ENCODE results near the gene DCP1A. TPM values are rescaled to one million over a fixed set of nuclear protein-coding genes. Genes with fewer than 3 reads are reported as not detected.

The DCP1A gene
- total and polyA plus RNA-seq, 9 donors, result 11.5 to 34.1 (median 25.1) TPM

- H3K27me3 ChIP-seq, result no peaks in the 10 kb centered on the region
- peaks cover 14% of the 10 kb centered on the region for H3K4me1 ChIP-seq (ENCODE audit: insufficient read depth)
- TF ChIP-seq, protein P1, sequence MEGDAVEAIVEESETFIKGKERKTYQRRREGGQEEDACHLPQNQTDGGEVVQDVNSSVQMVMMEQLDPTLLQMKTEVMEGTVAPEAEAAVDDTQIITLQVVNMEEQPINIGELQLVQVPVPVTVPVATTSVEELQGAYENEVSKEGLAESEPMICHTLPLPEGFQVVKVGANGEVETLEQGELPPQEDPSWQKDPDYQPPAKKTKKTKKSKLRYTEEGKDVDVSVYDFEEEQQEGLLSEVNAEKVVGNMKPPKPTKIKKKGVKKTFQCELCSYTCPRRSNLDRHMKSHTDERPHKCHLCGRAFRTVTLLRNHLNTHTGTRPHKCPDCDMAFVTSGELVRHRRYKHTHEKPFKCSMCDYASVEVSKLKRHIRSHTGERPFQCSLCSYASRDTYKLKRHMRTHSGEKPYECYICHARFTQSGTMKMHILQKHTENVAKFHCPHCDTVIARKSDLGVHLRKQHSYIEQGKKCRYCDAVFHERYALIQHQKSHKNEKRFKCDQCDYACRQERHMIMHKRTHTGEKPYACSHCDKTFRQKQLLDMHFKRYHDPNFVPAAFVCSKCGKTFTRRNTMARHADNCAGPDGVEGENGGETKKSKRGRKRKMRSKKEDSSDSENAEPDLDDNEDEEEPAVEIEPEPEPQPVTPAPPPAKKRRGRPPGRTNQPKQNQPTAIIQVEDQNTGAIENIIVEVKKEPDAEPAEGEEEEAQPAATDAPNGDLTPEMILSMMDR (IDR thresholded peaks at IDR 0.05), result no peak
- TF ChIP-seq EP300 (IDR thresholded peaks at IDR 0.05) (no peak), POLR2A (IDR thresholded peaks at IDR 0.05) (no peak)
- H3K4me3 ChIP-seq, result no peak overlapping the region
- no peaks in the 10 kb centered on the region for H3K36me3 ChIP-seq
- DNase-seq, result peak in 2 of 5 donors; percentile 42 to 69
- intact Hi-C loops (cut with DNase I), result no loop called here
- no peak overlapping the region for H3K27ac ChIP-seq
- no peaks in the 10 kb centered on the region for H3K9me3 ChIP-seq
- 46 to 61% (median 52%) methylated on average over 14 of the region's 14 CpGs for WGBS, 3 donors
Measured at GRCh38 chr3:53243165-53243564, 104.2 kb downstream of the DCP1A start.

- intact Hi-C loops (cut with DNase I), result no loop called here
- H3K27me3 ChIP-seq, result no peaks in the 10 kb centered on the region
- 65 to 87% (median 72%) methylated on average over 3 to 4 of the region's 4 CpGs for WGBS, 3 donors
- TF ChIP-seq EP300 (IDR thresholded peaks at IDR 0.05), result no peak
- no peak for TF ChIP-seq POLR2A (IDR thresholded peaks at IDR 0.05)
- TF ChIP-seq, protein P1 (IDR thresholded peaks at IDR 0.05), result no peak
- H3K9me3 ChIP-seq, result no peaks in the 10 kb centered on the region
- H3K4me3 ChIP-seq, result no peak overlapping the region
- no peaks in the 10 kb centered on the region for H3K36me3 ChIP-seq
- H3K4me1 ChIP-seq (ENCODE audit: insufficient read depth), result peaks cover 14% of the 10 kb centered on the region
- no peak for DNase-seq
- no peak overlapping the region for H3K27ac ChIP-seq
Measured at GRCh38 chr3:53242642-53243041, 104.7 kb downstream of the DCP1A start.

GRCh38 chr3:53242155-53242554 lies 105.2 kb downstream of the DCP1A start:
- Histone ChIP-seq H3K4me3 (no peak overlapping the region), H3K27me3 (no peaks in the 10 kb centered on the region), H3K36me3 (no peaks in the 10 kb centered on the region), H3K27ac (no peak overlapping the region), H3K4me1 (ENCODE audit: insufficient read depth) (peaks cover 14% of the 10 kb centered on the region), H3K9me3 (no peaks in the 10 kb centered on the region)
- intact Hi-C loops (cut with DNase I), result no loop called here
- TF ChIP-seq, protein P1 (IDR thresholded peaks at IDR 0.05), result no peak
- no peak for TF ChIP-seq POLR2A (IDR thresholded peaks at IDR 0.05)
- no peak for TF ChIP-seq EP300 (IDR thresholded peaks at IDR 0.05)
- DNase-seq, result no peak
- WGBS, 3 donors, result 89 to 92% (median 91%) methylated on average over 7 of the region's 7 CpGs

DNA sequence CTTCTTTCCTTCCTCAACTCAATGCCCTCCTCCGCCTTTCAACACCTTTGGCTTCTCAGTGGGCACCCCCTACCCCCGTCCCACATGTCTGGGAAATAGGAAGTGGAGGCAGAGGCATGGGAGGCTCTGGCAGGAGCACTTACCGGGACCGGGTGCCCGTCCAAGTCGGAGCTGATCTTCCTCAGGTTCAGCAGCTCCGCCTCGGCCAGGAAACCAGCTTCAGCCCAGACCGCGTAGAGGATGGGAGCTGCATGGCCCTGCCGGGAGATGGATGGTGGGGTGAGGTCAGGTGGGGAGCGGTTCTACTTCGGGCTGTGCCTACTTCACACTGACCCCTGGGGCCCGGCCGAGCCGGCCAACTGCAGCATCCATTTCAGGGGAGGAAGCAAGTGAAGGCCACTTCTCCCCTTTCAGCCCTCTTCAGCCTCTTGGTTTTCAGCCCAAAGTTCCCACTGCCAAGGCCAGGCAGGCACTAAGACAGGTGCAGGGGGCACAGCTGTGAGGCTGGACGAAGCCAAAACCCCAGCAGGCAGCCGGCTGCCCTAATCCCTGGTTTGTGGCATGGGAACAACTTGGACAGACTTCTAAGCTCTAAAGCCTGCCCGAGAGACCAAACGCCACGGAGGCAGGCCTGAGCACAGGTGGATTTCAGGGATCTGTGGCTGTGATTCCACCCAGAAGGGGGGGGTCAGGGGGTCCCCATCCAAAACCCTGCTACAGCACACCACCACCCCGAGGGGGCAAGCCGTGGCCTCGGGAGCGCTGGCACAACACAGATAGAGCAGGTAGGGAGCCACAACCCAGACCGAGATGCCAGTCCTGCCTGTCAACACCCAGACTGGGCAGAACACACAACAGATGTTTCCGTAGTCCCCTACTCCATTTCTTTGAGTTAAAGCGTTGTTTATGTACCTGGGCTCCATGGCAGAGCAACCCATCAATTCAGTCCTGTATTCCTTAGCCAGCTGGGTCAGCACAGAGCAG lies 106.1 kb downstream of the DCP1A start:
- WGBS, 3 donors, result 85 to 93% (median 89%) methylated on average over 27 to 28 of the region's 28 CpGs
- no peak for TF ChIP-seq POLR2A (IDR thresholded peaks at IDR 0.05)
- TF ChIP-seq, protein P1 (IDR thresholded peaks at IDR 0.05), result no peak
- no peak for TF ChIP-seq EP300 (IDR thresholded peaks at IDR 0.05)
- H3K4me3 ChIP-seq, result no peak overlapping the region
- peaks cover 16% of the 10 kb centered on the region for H3K4me1 ChIP-seq (ENCODE audit: insufficient read depth)
- H3K9me3 ChIP-seq, result no peaks in the 10 kb centered on the region
- no peak for DNase-seq
- no peak overlapping the region for H3K27ac ChIP-seq
- intact Hi-C loops (cut with DNase I), result no loop called here
- H3K36me3 ChIP-seq, result no peaks in the 10 kb centered on the region
- H3K27me3 ChIP-seq, result no peaks in the 10 kb centered on the region

Data from ovary (tissue), 9 donors.